Bronchial epithelial cell (primary cell): Measurements from ENCODE around the gene TMEM255B. TPM values are rescaled to one million over a fixed set of nuclear protein-coding genes. Genes with fewer than 3 reads are reported as not detected.
"Not testable (repeated sequence)": the region's sequence is repeated elsewhere in the genome, so short reads cannot be mapped to it uniquely, and the experiment has no call there.

Source experiments
- DNase-seq: peaks from one replicate; pipeline ENCODE4 v3.0.0-alpha.2; 2010; ENCODE audit warnings: low read depth
- FAIRE-seq: peaks from 2 replicates; lab custom pipeline; 2011; peaks lifted over from hg19 to GRCh38; lab: Jason Lieb, UNC
- H3K27me3 ChIP-seq: 2 replicates; pipeline ENCODE4 v1.5.1; 2011; ENCODE audit warnings: low read length; ENCODE audit not compliant: control insufficient read depth, insufficient read depth
- H3K36me3 ChIP-seq: 2 replicates; pipeline ENCODE4 v1.5.1; 2011; ENCODE audit warnings: low read length; ENCODE audit not compliant: control insufficient read depth, insufficient read depth
- H3K4me3 ChIP-seq: 2 replicates; pipeline ENCODE4 v1.5.1; 2011; ENCODE audit warnings: mild to moderate bottlenecking, low read depth, low read length, control low read depth
- CTCF ChIP-seq: IDR thresholded peaks from 2 replicates; pipeline ENCODE4 v1.5.1; 2011; ENCODE audit warnings: mild to moderate bottlenecking, moderate library complexity, low read length, control low read depth, inconsistent platforms; ENCODE audit not compliant: insufficient read depth, severe bottlenecking
- total RNA-seq: library from RNA; depleted of rRNA; stranded (reverse); fragments of >200 nt; gene quantifications from 2 replicates; pipeline ENCODE4 v1.2.1, GENCODE V29; 2014

The TMEM255B gene
- total RNA-seq, 1 donor from 2014 or later: 5.3 TPM

GRCh38 chr13:113751491-113751890 lies 7.5 kb upstream of the TMEM255B start:
- FAIRE-seq: no peak
- no peaks in the 10 kb centered on the region for H3K27me3 ChIP-seq
- DNase-seq: no peak
- H3K4me3 ChIP-seq: no peak overlapping the region
- no peak for TF ChIP-seq CTCF
- no peaks in the 10 kb centered on the region for H3K36me3 ChIP-seq

GRCh38 chr13:113752211-113752986 lies 6.6 kb upstream of the TMEM255B start:
- H3K4me3 ChIP-seq, H3K27me3 ChIP-seq, FAIRE-seq, H3K36me3 ChIP-seq, DNase-seq: not testable (repeated sequence)

- no peak for DNase-seq
- H3K27me3 ChIP-seq: no peaks in the 10 kb centered on the region
- FAIRE-seq: no peak
- no peak overlapping the region for H3K4me3 ChIP-seq
- no peaks in the 10 kb centered on the region for H3K36me3 ChIP-seq
- TF ChIP-seq CTCF: no peak
Measured at GRCh38 chr13:113753171-113753570, 5.9 kb upstream of the TMEM255B start.

GRCh38 chr13:113754242-113754641 lies 4.8 kb upstream of the TMEM255B start:
- no peaks in the 10 kb centered on the region for H3K36me3 ChIP-seq
- H3K27me3 ChIP-seq: no peaks in the 10 kb centered on the region
- H3K4me3 ChIP-seq: no peak overlapping the region
- DNase-seq: no peak
- no peak for TF ChIP-seq CTCF
- FAIRE-seq: no peak

- Histone ChIP-seq H3K27me3 (no peaks in the 10 kb centered on the region), H3K4me3 (no peak overlapping the region), H3K36me3 (no peaks in the 10 kb centered on the region)
- TF ChIP-seq CTCF: no peak
- FAIRE-seq: no peak
- DNase-seq: no peak
Measured at GRCh38 chr13:113754691-113755090, 4.3 kb upstream of the TMEM255B start.

- no peaks in the 10 kb centered on the region for H3K27me3 ChIP-seq
- TF ChIP-seq CTCF: no peak
- DNase-seq (peak; percentile 46), FAIRE-seq (peak; percentile 99)
- no peaks in the 10 kb centered on the region for H3K36me3 ChIP-seq
- no peak overlapping the region for H3K4me3 ChIP-seq
Measured at GRCh38 chr13:113756441-113757097, 2.5 kb upstream of the TMEM255B start.
